HL-60/S4 treated with retinoic acid at 250 ng/mL for 4 days and 3 days (cell line): ENCODE data around the gene ACSF3.

ENCODE experiments used
- in situ Hi-C: fragments of 300-500 bp; cut with MboI; formaldehyde crosslinking; loops from 2 replicates; pipeline ENCODE4 v1.7.0; 2022; ENCODE audit warnings: low sequenced_read_pairs

The ACSF3 gene

GRCh38 chr16:89140981-89141883, 47.6 kb downstream of the ACSF3 start:
- in situ Hi-C loops: no loop called here

GRCh38 chr16:89141884-89142267, 48.2 kb downstream of the ACSF3 start:
- in situ Hi-C loops: no loop called here

GRCh38 chr16:89142474-89143195, 49.0 kb downstream of the ACSF3 start:
- in situ Hi-C loops: no loop called here

GRCh38 chr16:89143201-89143741, 49.6 kb downstream of the ACSF3 start:
- in situ Hi-C loops: no loop called here

- in situ Hi-C loops: no loop called here
Observed at GRCh38 chr16:89143911-89144675, 50.4 kb downstream of the ACSF3 start.

- in situ Hi-C loops: no loop called here
Observed at GRCh38 chr16:89144681-89145080, 51.0 kb downstream of the ACSF3 start.

- in situ Hi-C loops: no loop called here
Observed at GRCh38 chr16:89145406-89146161, 51.9 kb downstream of the ACSF3 start.

- in situ Hi-C loops: no loop called here
Observed at GRCh38 chr16:89146211-89147005, 52.8 kb downstream of the ACSF3 start.

GRCh38 chr16:89147085-89147817, 53.6 kb downstream of the ACSF3 start:
- in situ Hi-C loops: no loop called here

GRCh38 chr16:89149386-89149785, 55.7 kb downstream of the ACSF3 start:
- in situ Hi-C loops: no loop called here

GRCh38 chr16:89150090-89150835, 56.6 kb downstream of the ACSF3 start:
- in situ Hi-C loops: no loop called here

- in situ Hi-C loops: no loop called here
Observed at GRCh38 chr16:89150981-89151380, 57.3 kb downstream of the ACSF3 start.

- in situ Hi-C loops: no loop called here
Observed at GRCh38 chr16:89152831-89153700, 59.4 kb downstream of the ACSF3 start.

- in situ Hi-C loops: no loop called here
Observed at GRCh38 chr16:89153848-89154271, 60.2 kb downstream of the ACSF3 start.

GRCh38 chr16:89154390-89155183, 60.9 kb downstream of the ACSF3 start:
- in situ Hi-C loops: no loop called here

- in situ Hi-C loops: no loop called here
Observed at GRCh38 chr16:89155184-89155679, 61.6 kb downstream of the ACSF3 start.
